Erythroblast (primary cell): ENCODE measurements around the gene UBL5.

ENCODE experiments used
- DNase-seq, 2 experiments: peaks; one replicate each; lab custom pipeline; 2025; lab: John Stamatoyannopoulos, UW
- GATA1 ChIP-seq: IDR thresholded peaks from 2 replicates; pipeline ENCODE4 v1.6.1; 2011; ENCODE audit warnings: low read depth, mild to moderate bottlenecking, control low read depth, low read length, moderate library complexity
- POLR2A ChIP-seq: IDR thresholded peaks from 2 replicates; pipeline ENCODE4 v1.6.1; 2011; ENCODE audit warnings: mild to moderate bottlenecking, low read length

Gene UBL5

GRCh38 chr19:9854282-9854846 is 26.6 kb downstream of the UBL5 start:
- TF ChIP-seq GATA1, result no peak
- TF ChIP-seq POLR2A, result no peak
- no peak for DNase-seq

- TF ChIP-seq GATA1, result no peak
- no peak for TF ChIP-seq POLR2A
- DNase-seq, result no peak
Observed at GRCh38 chr19:9856609-9857008, 28.9 kb downstream of the UBL5 start.

GRCh38 chr19:9857076-9857721 is 29.5 kb downstream of the UBL5 start:
- TF ChIP-seq GATA1 (no peak), POLR2A (no peak)

GRCh38 chr19:9857920-9858746 is 30.4 kb downstream of the UBL5 start:
- no peak for DNase-seq
- TF ChIP-seq POLR2A, result no peak
- no peak for TF ChIP-seq GATA1

More at GRCh38 chr19:9857076-9857721, 29.5 kb downstream of the UBL5 start:
- DNase-seq, result no peak

- DNase-seq, result no peak
- no peak for TF ChIP-seq POLR2A
- no peak for TF ChIP-seq GATA1
Observed at GRCh38 chr19:9858766-9859165, 31.0 kb downstream of the UBL5 start.

- TF ChIP-seq GATA1 (no peak), POLR2A (no peak)
- no peak for DNase-seq
Observed at GRCh38 chr19:9860407-9860806, 32.7 kb downstream of the UBL5 start.

- no peak for DNase-seq
- TF ChIP-seq POLR2A (no peak), GATA1 (no peak)
Observed at GRCh38 chr19:9861503-9861902, 33.8 kb downstream of the UBL5 start.

GRCh38 chr19:9862938-9863337 is 35.2 kb downstream of the UBL5 start:
- TF ChIP-seq POLR2A, result no peak
- TF ChIP-seq GATA1, result no peak

GRCh38 chr19:9863759-9864158 is 36.0 kb downstream of the UBL5 start:
- no peak for DNase-seq
- TF ChIP-seq POLR2A (no peak), GATA1 (no peak)

More at GRCh38 chr19:9862938-9863337, 35.2 kb downstream of the UBL5 start:
- no peak for DNase-seq

GRCh38 chr19:9865732-9866501 is 38.2 kb downstream of the UBL5 start:
- no peak for DNase-seq
- TF ChIP-seq GATA1, result no peak
- TF ChIP-seq POLR2A, result no peak

- TF ChIP-seq GATA1 (no peak), POLR2A (no peak)
- no peak for DNase-seq
Observed at GRCh38 chr19:9868983-9869617, 41.4 kb downstream of the UBL5 start.

GRCh38 chr19:9871626-9872338 is 44.1 kb downstream of the UBL5 start:
- no peak for DNase-seq
- TF ChIP-seq GATA1, result no peak
- TF ChIP-seq POLR2A, result no peak
